Mucosa of stomach (tissue), 1 donor: ENCODE results near the gene CAND2.
"Not testable (repeated sequence)": the region's sequence is repeated elsewhere in the genome, so short reads cannot be mapped to it uniquely, and the experiment has no call there.

Experiments
- H3K27me3 ChIP-seq: one replicate; pipeline ENCODE4 v1.7.0; 2013; ENCODE audit warnings: mild to moderate bottlenecking, low read length; ENCODE audit not compliant: control insufficient read depth, insufficient read depth
- H3K36me3 ChIP-seq: one replicate; pipeline ENCODE4 v1.7.0; 2013; ENCODE audit warnings: low read length; ENCODE audit not compliant: control insufficient read depth, insufficient read depth
- H3K4me1 ChIP-seq: one replicate; pipeline ENCODE4 v1.7.0; 2013; ENCODE audit warnings: mild to moderate bottlenecking, low read length; ENCODE audit not compliant: control insufficient read depth, insufficient read depth
- H3K4me3 ChIP-seq: one replicate; pipeline ENCODE4 v1.7.0; 2013; ENCODE audit warnings: low read length
- H3K9ac ChIP-seq: one replicate; pipeline ENCODE4 v1.7.0; 2013; ENCODE audit warnings: mild to moderate bottlenecking, low read length, moderate library complexity
- H3K9me3 ChIP-seq: one replicate; pipeline ENCODE4 v1.7.0; 2013; ENCODE audit warnings: mild to moderate bottlenecking, low read length, moderate library complexity; ENCODE audit not compliant: control insufficient read depth
- donor health status: Pancreatic carcinoma.

The CAND2 gene

GRCh38 chr3:12774619-12775018 is 21.9 kb upstream of the CAND2 start:
- no peaks in the 10 kb centered on the region for H3K9me3 ChIP-seq

GRCh38 chr3:12775226-12775625 is 21.3 kb upstream of the CAND2 start:
- no peaks in the 10 kb centered on the region for H3K4me1 ChIP-seq
- H3K9me3 ChIP-seq: no peaks in the 10 kb centered on the region
- H3K4me3 ChIP-seq: no peak overlapping the region
- H3K36me3 ChIP-seq: no peaks in the 10 kb centered on the region
- no peak overlapping the region for H3K9ac ChIP-seq
- H3K27me3 ChIP-seq: peaks cover 9% of the 10 kb centered on the region

More at GRCh38 chr3:12774619-12775018, 21.9 kb upstream of the CAND2 start:
- no peak overlapping the region for H3K9ac ChIP-seq
- no peak overlapping the region for H3K4me3 ChIP-seq
- H3K27me3 ChIP-seq: peaks cover 9% of the 10 kb centered on the region
- H3K4me1 ChIP-seq: no peaks in the 10 kb centered on the region
- H3K36me3 ChIP-seq: no peaks in the 10 kb centered on the region

GRCh38 chr3:12775970-12776369 is 20.5 kb upstream of the CAND2 start:
- not testable (repeated sequence) for H3K4me1 ChIP-seq, H3K36me3 ChIP-seq, H3K27me3 ChIP-seq, H3K9ac ChIP-seq, H3K4me3 ChIP-seq, H3K9me3 ChIP-seq

- Histone ChIP-seq H3K9me3 (no peaks in the 10 kb centered on the region), H3K36me3 (no peaks in the 10 kb centered on the region), H3K4me1 (peaks cover 2% of the 10 kb centered on the region), H3K4me3 (no peak overlapping the region), H3K9ac (no peak overlapping the region), H3K27me3 (peaks cover 9% of the 10 kb centered on the region)
Observed at GRCh38 chr3:12777171-12777570, 19.3 kb upstream of the CAND2 start.

- Histone ChIP-seq H3K9ac (no peak overlapping the region), H3K4me3 (no peak overlapping the region), H3K36me3 (no peaks in the 10 kb centered on the region), H3K4me1 (peaks cover 5% of the 10 kb centered on the region), H3K9me3 (no peaks in the 10 kb centered on the region), H3K27me3 (peaks cover 3% of the 10 kb centered on the region)
Observed at GRCh38 chr3:12780751-12781150, 15.7 kb upstream of the CAND2 start.

GRCh38 chr3:12782172-12782815 is 14.2 kb upstream of the CAND2 start:
- no peak overlapping the region for H3K9ac ChIP-seq
- peaks cover 3% of the 10 kb centered on the region for H3K27me3 ChIP-seq
- no peaks in the 10 kb centered on the region for H3K9me3 ChIP-seq
- H3K4me1 ChIP-seq: peaks cover 5% of the 10 kb centered on the region
- H3K4me3 ChIP-seq: no peak overlapping the region
- H3K36me3 ChIP-seq: no peaks in the 10 kb centered on the region

GRCh38 chr3:12785096-12785495 is 11.4 kb upstream of the CAND2 start:
- Histone ChIP-seq H3K9ac (no peak overlapping the region), H3K27me3 (peaks cover 3% of the 10 kb centered on the region), H3K9me3 (no peaks in the 10 kb centered on the region), H3K4me1 (peaks cover 5% of the 10 kb centered on the region), H3K36me3 (no peaks in the 10 kb centered on the region), H3K4me3 (no peak overlapping the region)

GRCh38 chr3:12787346-12787745 is 9.1 kb upstream of the CAND2 start:
- not testable (repeated sequence) for H3K9me3 ChIP-seq, H3K27me3 ChIP-seq, H3K4me1 ChIP-seq, H3K36me3 ChIP-seq, H3K4me3 ChIP-seq, H3K9ac ChIP-seq

- H3K27me3 ChIP-seq, H3K36me3 ChIP-seq, H3K4me1 ChIP-seq, H3K9ac ChIP-seq, H3K4me3 ChIP-seq, H3K9me3 ChIP-seq: not testable (repeated sequence)
Observed at GRCh38 chr3:12787967-12788690, 8.4 kb upstream of the CAND2 start.

- Histone ChIP-seq H3K4me3 (no peak overlapping the region), H3K27me3 (peaks cover 6% of the 10 kb centered on the region), H3K36me3 (no peaks in the 10 kb centered on the region), H3K4me1 (peaks cover 5% of the 10 kb centered on the region), H3K9ac (no peak overlapping the region), H3K9me3 (no peaks in the 10 kb centered on the region)
Observed at GRCh38 chr3:12791430-12791829, 5.0 kb upstream of the CAND2 start.

- Histone ChIP-seq H3K27me3 (peaks cover 11% of the 10 kb centered on the region), H3K4me3 (no peak overlapping the region), H3K36me3 (no peaks in the 10 kb centered on the region), H3K9me3 (no peaks in the 10 kb centered on the region), H3K4me1 (peaks cover 5% of the 10 kb centered on the region), H3K9ac (no peak overlapping the region)
Observed at GRCh38 chr3:12793701-12794100, 2.8 kb upstream of the CAND2 start.

- H3K36me3 ChIP-seq: no peaks in the 10 kb centered on the region
- H3K27me3 ChIP-seq: peaks cover 11% of the 10 kb centered on the region
- no peaks in the 10 kb centered on the region for H3K9me3 ChIP-seq
- peaks cover 5% of the 10 kb centered on the region for H3K4me1 ChIP-seq
- no peak overlapping the region for H3K9ac ChIP-seq
- no peak overlapping the region for H3K4me3 ChIP-seq
Observed at GRCh38 chr3:12797124-12797891, 828 bp downstream of the CAND2 start.
